RCC 7860 (cell line): ENCODE results near the gene MAB21L1.
A peak's percentile ranks its signal among the peaks of the same experiment; 100 is the strongest.

ENCODE experiments used
- DNase-seq: peaks from one replicate; pipeline ENCODE4 v3.0.0-alpha.2; 2015; ENCODE audit warnings: low spot score
- FAIRE-seq: peaks from 2 replicates; lab custom pipeline; 2012; peaks lifted over from hg19 to GRCh38; lab: Jason Lieb, UNC

MAB21L1 gene

GRCh38 chr13:35475960-35476943, at the start of gene MAB21L1:
Gene MAB21L1, minus strand, starts transcription at chr13:35476689. Its CDS starts 551 bp downstream, at chr13:35476138.
- no peak for FAIRE-seq
- no peak for DNase-seq

GRCh38 chr13:35524171-35524570, 47.7 kb upstream of the MAB21L1 start:
- DNase-seq (no peak), FAIRE-seq (no peak)

GRCh38 chr13:35518337-35518946, 42.0 kb upstream of the MAB21L1 start:
- no peak for DNase-seq
- FAIRE-seq, result no peak

GRCh38 chr13:35514801-35515502, 38.5 kb upstream of the MAB21L1 start:
- no peak for FAIRE-seq
- DNase-seq, result no peak

- no peak for FAIRE-seq
- DNase-seq, result no peak
Observed at GRCh38 chr13:35514061-35514477, 37.6 kb upstream of the MAB21L1 start.

- FAIRE-seq (peak; percentile 91), DNase-seq (peak; percentile 67)
Observed at GRCh38 chr13:35512271-35512920, 35.9 kb upstream of the MAB21L1 start.

- DNase-seq, result no peak
- FAIRE-seq, result no peak
Observed at GRCh38 chr13:35502456-35502855, 26.0 kb upstream of the MAB21L1 start.

GRCh38 chr13:35501661-35502235, 25.3 kb upstream of the MAB21L1 start:
- DNase-seq (no peak), FAIRE-seq (no peak)

GRCh38 chr13:35500144-35500543, 23.7 kb upstream of the MAB21L1 start:
- no peak for FAIRE-seq
- DNase-seq, result no peak

- DNase-seq, result no peak
- no peak for FAIRE-seq
Observed at GRCh38 chr13:35499676-35500075, 23.2 kb upstream of the MAB21L1 start.

GRCh38 chr13:35499196-35499662, 22.7 kb upstream of the MAB21L1 start:
- no peak for FAIRE-seq
- no peak for DNase-seq

GRCh38 chr13:35498231-35498630, 21.7 kb upstream of the MAB21L1 start:
- DNase-seq (no peak), FAIRE-seq (no peak)

GRCh38 chr13:35496761-35497386, 20.4 kb upstream of the MAB21L1 start:
- DNase-seq (no peak), FAIRE-seq (no peak)

- DNase-seq (no peak), FAIRE-seq (no peak)
Observed at GRCh38 chr13:35496006-35496405, 19.5 kb upstream of the MAB21L1 start.

- DNase-seq, result no peak
- no peak for FAIRE-seq
Observed at GRCh38 chr13:35489050-35489449, 12.6 kb upstream of the MAB21L1 start.

- DNase-seq, result no peak
- FAIRE-seq, result no peak
Observed at GRCh38 chr13:35485424-35485823, 8.9 kb upstream of the MAB21L1 start.

- FAIRE-seq (no peak), DNase-seq (no peak)
Observed at GRCh38 chr13:35484384-35484783, 7.9 kb upstream of the MAB21L1 start.

- FAIRE-seq (no peak), DNase-seq (no peak)
Observed at GRCh38 chr13:35483761-35484160, 7.3 kb upstream of the MAB21L1 start.

GRCh38 chr13:35482527-35482926, 6.0 kb upstream of the MAB21L1 start:
- no peak for DNase-seq
- no peak for FAIRE-seq

GRCh38 chr13:35481777-35482176, 5.3 kb upstream of the MAB21L1 start:
- FAIRE-seq (no peak), DNase-seq (no peak)
